Activated naive CD4-positive, alpha-beta T cell treated with anti-CD3 and anti-CD28 coated beads for 36 hours (primary cell): ENCODE results near the gene DLL1. TPM values are rescaled to one million over a fixed set of nuclear protein-coding genes. Genes with fewer than 3 reads are reported as not detected.

Source experiments
- CTCF ChIA-PET: fragments of 350-600 bp; sonication (Branson Sonifier 250); formaldehyde crosslinking; loops from one replicate; lab custom pipeline; 2021; ENCODE audit warnings: antibody characterized with exemption; lab: Charles Lee
- DNase-seq: peaks from one replicate; pipeline ENCODE4 v3.0.0-alpha.2; 2020
- H3K27ac Mint-ChIP-seq: one replicate; pipeline ENCODE4 v1.8.0; 2021; ENCODE audit warnings: mild to moderate bottlenecking, mixed read lengths
- H3K27me3 Mint-ChIP-seq: one replicate; pipeline ENCODE4 v1.8.0; 2021; ENCODE audit warnings: low read depth, mixed read lengths
- H3K36me3 Mint-ChIP-seq: one replicate; pipeline ENCODE4 v1.8.0; 2021; ENCODE audit warnings: low read depth, mixed read lengths
- H3K4me1 Mint-ChIP-seq: one replicate; pipeline ENCODE4 v1.8.0; 2021; ENCODE audit warnings: low read depth, mixed read lengths
- H3K4me3 Mint-ChIP-seq: one replicate; pipeline ENCODE4 v1.8.0; 2021; ENCODE audit warnings: mild to moderate bottlenecking, moderate library complexity, mixed read lengths
- H3K9me3 Mint-ChIP-seq: one replicate; pipeline ENCODE4 v1.8.0; 2021; ENCODE audit warnings: mixed read lengths
- intact Hi-C: fragments of 100-400 bp; cut with micrococcal nuclease; formaldehyde crosslinking; loops from one replicate; pipeline ENCODE4 v1.15.1; 2023
- total RNA-seq, 2 experiments: library from RNA; stranded (reverse); gene quantifications; one replicate each; pipeline ENCODE4 v1.2.3, GENCODE V29; 2021

The DLL1 gene
- total RNA-seq, 2 experiments from 2014 or later: 3.2 to 3.5 TPM

DNA sequence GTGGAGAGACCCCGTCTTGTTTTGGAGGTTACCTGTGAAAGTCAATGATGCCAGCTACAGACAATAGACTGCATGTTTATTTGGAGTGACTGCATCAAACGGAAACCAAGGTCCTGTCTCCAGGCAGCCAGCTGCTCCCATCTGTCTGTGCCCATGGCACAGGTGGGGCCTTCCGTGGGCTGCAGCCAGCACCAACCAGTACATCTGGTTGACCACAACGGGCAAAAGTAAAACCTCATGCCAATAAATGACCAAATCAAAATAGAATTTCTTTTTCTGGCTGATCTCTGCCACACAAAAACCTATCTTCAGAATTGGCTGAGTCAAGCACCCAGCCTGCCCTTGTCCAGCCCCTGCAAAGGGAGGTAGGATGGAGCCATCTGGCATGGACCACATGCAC lies 33.5 kb downstream of the DLL1 start:
- no peak for DNase-seq

DNA sequence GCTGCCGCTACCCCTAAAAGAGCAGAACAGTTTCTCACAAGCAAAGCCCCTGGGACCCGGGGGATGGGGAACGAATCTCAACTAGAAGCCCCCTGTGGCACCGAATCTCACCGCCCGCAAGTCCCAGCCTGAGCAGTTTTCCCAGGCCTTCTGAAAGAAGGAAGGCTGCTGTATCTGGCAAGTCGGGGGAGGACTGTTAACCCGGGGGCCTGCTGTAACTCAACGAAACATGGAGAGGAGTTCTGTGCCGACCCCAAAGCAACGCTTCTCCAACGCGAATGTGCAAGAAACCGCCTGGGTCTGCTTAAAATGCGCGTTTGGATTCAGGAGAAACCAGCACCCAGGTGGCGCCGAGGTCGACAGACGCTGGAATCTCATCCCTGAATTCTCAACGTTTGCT lies 34.2 kb downstream of the DLL1 start:
- Mint-ChIP-seq H3K27ac (no peak overlapping the region), H3K27me3 (no peaks in the 10 kb centered on the region), H3K9me3 (no peaks in the 10 kb centered on the region), H3K36me3 (no peaks in the 10 kb centered on the region), H3K4me1 (no peaks in the 10 kb centered on the region), H3K4me3 (no peak overlapping the region)
- intact Hi-C loops: no loop called here
- CTCF ChIA-PET: no interaction called here
- DNase-seq: no peak

More for the DNA sequence above, 33.5 kb downstream of the DLL1 start:
- no peak overlapping the region for H3K4me3 Mint-ChIP-seq
- no peaks in the 10 kb centered on the region for H3K4me1 Mint-ChIP-seq
- no peaks in the 10 kb centered on the region for H3K27me3 Mint-ChIP-seq
- H3K27ac Mint-ChIP-seq: no peak overlapping the region
- intact Hi-C loops: no loop called here
- no peaks in the 10 kb centered on the region for H3K9me3 Mint-ChIP-seq
- H3K36me3 Mint-ChIP-seq: no peaks in the 10 kb centered on the region
- CTCF ChIA-PET: interaction anchor here (0.6 kb wide), 1 partner anchor 103 kb away, joined by 3 read pairs; no protein-coding TSS in a partner anchor

DNA sequence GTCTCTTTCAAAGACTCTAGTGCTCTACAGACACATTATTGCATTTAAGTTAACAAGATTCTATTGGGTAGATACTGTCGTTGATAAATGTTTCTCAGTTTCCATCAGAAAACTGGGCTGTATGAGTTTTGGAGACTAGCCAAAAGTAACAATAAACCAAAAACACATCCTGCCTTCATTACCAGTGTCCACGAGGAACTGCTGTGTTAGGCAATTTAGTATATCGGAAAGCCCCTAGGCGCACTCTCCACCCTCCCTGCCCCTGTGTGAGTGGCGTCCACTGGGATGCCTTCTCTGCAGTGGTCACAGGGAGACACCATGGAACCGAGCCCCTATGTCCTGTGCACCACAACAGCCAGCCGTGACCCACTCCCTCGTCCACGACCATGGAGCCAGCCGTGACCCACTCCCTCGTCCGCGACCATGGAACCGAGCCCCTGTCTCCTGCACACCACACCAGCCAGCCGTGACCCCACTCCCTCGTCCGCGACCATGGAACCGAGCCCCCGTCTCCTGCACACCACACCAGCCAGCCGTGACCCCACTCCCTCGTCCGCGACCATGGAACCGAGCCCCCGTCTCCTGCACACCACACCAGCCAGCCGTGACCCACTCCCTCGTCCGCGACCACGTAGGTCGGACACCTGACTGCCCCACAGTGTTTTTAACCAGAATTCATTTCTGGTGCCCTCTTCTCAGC lies 35.3 kb downstream of the DLL1 start:
- Mint-ChIP-seq H3K4me1 (no peaks in the 10 kb centered on the region), H3K27me3 (no peaks in the 10 kb centered on the region), H3K4me3 (no peak overlapping the region), H3K36me3 (no peaks in the 10 kb centered on the region), H3K9me3 (no peaks in the 10 kb centered on the region), H3K27ac (no peak overlapping the region)
- CTCF ChIA-PET: no interaction called here
- no peak for DNase-seq
- intact Hi-C loops: no loop called here

DNA sequence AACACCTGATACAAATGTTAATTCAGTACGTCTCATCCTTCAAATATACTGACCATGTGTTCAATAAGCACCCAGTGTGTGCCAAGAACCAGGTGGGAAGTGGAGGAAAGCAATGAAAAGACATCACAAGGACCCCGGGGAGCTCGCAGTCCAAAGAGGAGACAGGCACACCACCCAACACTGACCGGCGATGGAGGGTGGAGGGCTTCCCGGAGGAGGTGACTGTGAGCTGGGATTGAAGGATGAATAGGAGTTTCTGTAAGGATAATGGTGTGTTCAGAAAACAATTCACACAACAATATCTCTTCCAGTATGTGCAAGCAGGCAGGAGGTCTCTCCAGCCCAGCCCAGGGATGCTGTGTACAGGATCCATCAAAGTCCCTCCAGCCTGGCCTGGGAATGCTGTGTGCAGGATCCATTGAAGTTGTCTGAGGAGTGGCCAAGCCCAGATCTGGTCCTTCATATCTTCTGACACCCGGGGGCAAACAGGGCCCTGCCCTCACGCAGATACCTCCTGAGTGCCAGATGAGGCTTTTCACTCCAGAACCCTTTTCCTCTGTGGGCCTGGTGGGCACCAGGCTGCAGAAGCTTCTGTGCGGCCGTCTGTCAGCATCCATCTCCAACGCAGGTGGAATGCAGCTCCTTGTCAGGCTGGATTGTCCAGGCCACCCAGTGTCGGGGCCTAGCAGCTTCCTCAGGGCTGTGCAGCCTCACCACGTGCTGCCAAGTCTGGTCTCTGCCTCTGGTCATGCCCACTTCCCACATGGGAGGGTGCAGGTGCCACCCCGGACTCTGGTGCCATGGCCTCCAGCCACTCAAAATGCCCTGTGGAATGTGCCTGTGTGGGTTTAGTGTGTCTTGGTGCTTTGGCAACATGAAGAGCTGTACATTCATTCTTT lies 36.3 kb downstream of the DLL1 start:
- H3K27me3 Mint-ChIP-seq: no peaks in the 10 kb centered on the region
- no peak for DNase-seq
- intact Hi-C loops: no loop called here
- CTCF ChIA-PET: no interaction called here
- no peaks in the 10 kb centered on the region for H3K36me3 Mint-ChIP-seq
- H3K27ac Mint-ChIP-seq: no peak overlapping the region
- H3K9me3 Mint-ChIP-seq: no peaks in the 10 kb centered on the region
- no peak overlapping the region for H3K4me3 Mint-ChIP-seq
- H3K4me1 Mint-ChIP-seq: no peaks in the 10 kb centered on the region

GRCh38 chr6:170253910-170254269 lies 37.0 kb downstream of the DLL1 start:
- no peak overlapping the region for H3K4me3 Mint-ChIP-seq
- no peaks in the 10 kb centered on the region for H3K4me1 Mint-ChIP-seq
- no peak overlapping the region for H3K27ac Mint-ChIP-seq
- no peaks in the 10 kb centered on the region for H3K36me3 Mint-ChIP-seq
- intact Hi-C loops: no loop called here
- no peak for DNase-seq
- CTCF ChIA-PET: no interaction called here
- no peaks in the 10 kb centered on the region for H3K9me3 Mint-ChIP-seq
- H3K27me3 Mint-ChIP-seq: no peaks in the 10 kb centered on the region

DNA sequence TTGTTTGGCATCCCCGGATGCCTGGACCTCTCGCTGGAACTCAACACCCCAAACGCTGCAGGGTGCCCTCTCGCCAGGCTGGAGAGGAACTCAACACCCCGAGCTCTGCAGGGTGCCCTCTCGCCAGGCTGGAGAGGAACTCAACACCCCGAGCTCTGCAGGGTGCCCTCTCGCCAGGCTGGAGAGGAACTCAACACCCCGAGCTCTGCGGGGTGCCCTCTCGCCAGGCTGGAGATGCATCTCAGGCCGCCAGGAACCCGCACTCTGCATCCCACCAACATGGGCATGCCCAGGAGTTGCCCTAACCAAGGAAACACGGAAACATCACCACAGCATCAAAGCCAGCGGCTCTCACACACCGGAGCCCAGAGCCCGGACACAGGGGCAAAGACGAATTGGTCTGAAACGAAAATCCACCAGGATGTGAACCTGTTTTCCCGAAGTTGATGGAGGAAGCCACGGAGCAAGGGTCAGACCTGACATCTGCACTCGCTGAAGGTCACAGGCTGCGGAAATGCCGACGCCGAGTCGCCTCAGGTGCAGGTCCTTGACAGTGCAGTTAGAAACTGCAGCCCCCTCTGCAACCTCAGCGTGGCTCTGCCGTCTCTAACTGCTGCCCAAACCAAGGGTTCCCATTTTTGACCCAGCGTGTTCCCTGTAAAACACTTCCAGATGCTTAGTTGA lies 37.5 kb downstream of the DLL1 start:
- Mint-ChIP-seq H3K27ac (no peak overlapping the region), H3K4me3 (no peak overlapping the region), H3K9me3 (no peaks in the 10 kb centered on the region), H3K36me3 (no peaks in the 10 kb centered on the region), H3K27me3 (no peaks in the 10 kb centered on the region), H3K4me1 (no peaks in the 10 kb centered on the region)
- intact Hi-C loops: no loop called here
- CTCF ChIA-PET: no interaction called here
- no peak for DNase-seq

DNA sequence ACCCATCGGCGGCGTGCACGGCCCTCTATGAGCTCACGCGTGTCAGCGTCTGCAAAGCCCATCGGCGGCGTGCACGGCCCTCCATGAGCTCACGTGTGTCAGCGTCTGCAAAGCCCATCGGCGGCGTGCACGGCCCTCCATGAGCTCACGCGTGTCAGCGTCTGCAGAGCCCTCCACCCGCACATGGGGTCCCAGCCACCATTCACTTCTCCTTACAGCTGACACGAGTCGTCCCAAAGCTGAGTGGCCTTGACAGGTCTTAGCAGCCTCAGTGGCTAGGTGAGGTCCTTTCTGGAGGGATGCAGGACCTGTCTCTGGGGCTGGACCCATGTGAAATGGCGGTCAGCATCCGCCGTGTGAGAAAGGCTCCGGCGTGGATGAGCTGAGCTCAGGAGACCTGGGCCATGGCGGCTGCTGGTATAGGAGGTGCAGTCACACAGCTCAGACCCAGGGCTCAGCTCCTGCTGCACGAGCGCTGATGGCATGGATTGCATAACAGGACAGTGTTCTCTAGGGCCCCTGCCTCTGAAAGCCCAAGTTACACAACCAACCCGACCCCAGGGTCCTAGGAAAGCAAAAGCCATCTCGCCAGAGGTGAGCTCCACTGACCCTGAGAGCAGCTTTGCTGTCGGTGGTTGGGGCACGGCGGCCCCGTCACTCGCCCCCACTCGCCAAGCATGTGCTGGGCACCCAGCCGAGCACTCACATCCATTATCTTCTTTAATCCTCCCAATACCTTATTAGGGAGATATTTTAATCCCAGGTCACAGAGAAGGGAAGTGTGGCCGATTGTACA lies 38.9 kb downstream of the DLL1 start:
- Mint-ChIP-seq H3K4me3 (no peak overlapping the region), H3K27me3 (no peaks in the 10 kb centered on the region), H3K36me3 (no peaks in the 10 kb centered on the region), H3K4me1 (no peaks in the 10 kb centered on the region), H3K27ac (no peak overlapping the region), H3K9me3 (no peaks in the 10 kb centered on the region)
- CTCF ChIA-PET: no interaction called here
- no peak for DNase-seq
- intact Hi-C loops: no loop called here

GRCh38 chr6:170250981-170251775 lies 39.7 kb downstream of the DLL1 start:
- Mint-ChIP-seq H3K27me3 (no peaks in the 10 kb centered on the region), H3K36me3 (no peaks in the 10 kb centered on the region), H3K9me3 (no peaks in the 10 kb centered on the region), H3K4me1 (no peaks in the 10 kb centered on the region), H3K4me3 (no peak overlapping the region), H3K27ac (no peak overlapping the region)
- DNase-seq: no peak
- CTCF ChIA-PET: no interaction called here
- intact Hi-C loops: no loop called here

GRCh38 chr6:170250455-170250854 lies 40.4 kb downstream of the DLL1 start:
- Mint-ChIP-seq H3K27me3 (no peaks in the 10 kb centered on the region), H3K4me1 (no peaks in the 10 kb centered on the region), H3K36me3 (no peaks in the 10 kb centered on the region), H3K27ac (no peak overlapping the region), H3K9me3 (no peaks in the 10 kb centered on the region), H3K4me3 (no peak overlapping the region)
- DNase-seq: no peak
- intact Hi-C loops: no loop called here
- CTCF ChIA-PET: interaction anchor here (0.6 to 0.9 kb wide), 2 partner anchors 9 to 61 kb away, joined by 3 read pairs; no protein-coding TSS in a partner anchor

- Mint-ChIP-seq H3K9me3 (no peaks in the 10 kb centered on the region), H3K36me3 (no peaks in the 10 kb centered on the region), H3K27ac (no peak overlapping the region), H3K27me3 (no peaks in the 10 kb centered on the region), H3K4me3 (no peak overlapping the region), H3K4me1 (no peaks in the 10 kb centered on the region)
- no peak for DNase-seq
- CTCF ChIA-PET: interaction anchor here (0.6 to 0.9 kb wide), 2 partner anchors 9 to 61 kb away, joined by 3 read pairs; no protein-coding TSS in a partner anchor
- intact Hi-C loops: no loop called here
These were observed 41.1 kb downstream of the DLL1 start for GRCh38 chr6:170249817-170250216.

DNA sequence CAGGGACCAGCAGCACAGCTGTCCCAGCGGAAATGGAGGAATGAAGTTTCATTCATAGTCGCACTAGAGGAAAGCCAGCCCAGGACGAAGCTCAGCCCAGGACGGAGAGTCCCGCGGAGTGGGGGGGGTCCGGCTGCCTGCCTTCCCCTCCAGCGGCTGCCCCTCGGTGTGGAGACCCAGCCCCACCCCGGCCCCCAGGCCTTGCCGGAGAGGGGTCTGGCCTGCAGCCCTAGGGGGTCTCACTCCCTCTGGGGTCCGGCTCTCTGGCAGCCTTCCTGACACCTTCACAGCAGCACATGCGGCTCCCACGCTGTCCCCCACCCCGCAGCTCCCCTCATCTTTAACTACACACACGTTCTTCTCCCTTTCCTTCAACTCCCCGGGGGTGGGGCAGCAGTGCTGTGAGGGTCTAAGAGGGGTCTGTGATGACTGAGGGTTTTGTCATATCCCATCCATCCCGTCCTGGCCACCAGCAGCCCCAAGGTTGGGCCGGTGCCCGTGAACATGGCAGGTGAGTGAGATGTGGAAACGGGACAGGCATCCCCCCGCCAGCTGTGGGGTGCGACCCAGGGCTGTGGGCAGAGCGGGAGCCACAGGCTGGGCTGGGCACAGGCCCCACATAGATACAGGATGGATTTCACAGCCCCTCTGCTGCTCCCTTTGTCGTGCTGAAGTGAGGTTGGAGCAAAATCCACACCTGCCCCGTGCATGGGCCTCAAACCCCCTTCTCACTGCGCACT lies 41.8 kb downstream of the DLL1 start:
- no peaks in the 10 kb centered on the region for H3K9me3 Mint-ChIP-seq
- H3K36me3 Mint-ChIP-seq: no peaks in the 10 kb centered on the region
- no peak overlapping the region for H3K27ac Mint-ChIP-seq
- no peak overlapping the region for H3K4me3 Mint-ChIP-seq
- DNase-seq: no peak
- H3K4me1 Mint-ChIP-seq: no peaks in the 10 kb centered on the region
- H3K27me3 Mint-ChIP-seq: no peaks in the 10 kb centered on the region
- intact Hi-C loops: no loop called here
- CTCF ChIA-PET: no interaction called here
